Stimulated activated CD4-positive, alpha-beta T cell treated with anti-CD3 and anti-CD28 coated beads, TNF-alpha, amount 100 ng/mL, for 4 hours (primary cell): ENCODE measurements around the gene LRG1.

Experiments
- DNase-seq, 3 experiments: peaks; one replicate each; pipeline ENCODE4 v3.0.0-alpha.2; 2020; ENCODE audit warnings: low read depth in 3 of 3

Gene LRG1

DNA sequence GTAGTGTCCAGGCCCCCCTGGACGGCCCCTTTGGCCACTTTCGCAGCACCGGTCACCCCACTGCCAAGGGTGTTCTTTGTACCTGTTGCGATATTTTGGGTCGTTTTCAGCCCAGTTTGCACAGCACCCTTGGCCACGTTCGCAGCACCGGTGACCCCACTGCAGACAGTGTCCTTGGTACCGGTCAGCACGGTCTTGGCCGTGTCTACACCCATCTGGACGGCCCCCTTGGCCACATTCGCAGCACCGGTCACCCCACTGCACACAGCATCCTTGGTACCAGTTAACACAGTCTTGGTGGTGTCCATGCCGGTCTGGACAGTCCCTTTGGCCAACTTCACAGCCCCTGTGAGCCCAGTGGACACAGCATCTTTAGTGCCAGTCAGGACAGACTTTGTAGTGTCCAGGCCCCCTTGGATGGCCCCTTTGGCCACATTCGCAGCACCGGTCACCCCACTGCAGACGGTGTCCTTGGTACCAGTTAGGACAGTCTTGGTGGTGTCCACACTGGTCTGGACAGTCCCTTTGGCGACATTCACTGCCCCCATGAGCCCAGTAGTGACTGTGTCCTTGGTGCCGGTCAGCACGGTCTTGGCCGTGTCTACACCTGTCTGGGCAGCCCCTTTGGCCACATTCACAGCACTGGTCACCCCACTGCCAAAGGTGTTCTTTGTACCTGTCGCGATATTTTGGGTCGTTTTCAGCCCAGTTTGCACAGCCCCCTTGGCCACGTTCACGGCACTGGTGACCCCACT, 28.4 kb downstream of the LRG1 start:
- DNase-seq, result no peak

DNA sequence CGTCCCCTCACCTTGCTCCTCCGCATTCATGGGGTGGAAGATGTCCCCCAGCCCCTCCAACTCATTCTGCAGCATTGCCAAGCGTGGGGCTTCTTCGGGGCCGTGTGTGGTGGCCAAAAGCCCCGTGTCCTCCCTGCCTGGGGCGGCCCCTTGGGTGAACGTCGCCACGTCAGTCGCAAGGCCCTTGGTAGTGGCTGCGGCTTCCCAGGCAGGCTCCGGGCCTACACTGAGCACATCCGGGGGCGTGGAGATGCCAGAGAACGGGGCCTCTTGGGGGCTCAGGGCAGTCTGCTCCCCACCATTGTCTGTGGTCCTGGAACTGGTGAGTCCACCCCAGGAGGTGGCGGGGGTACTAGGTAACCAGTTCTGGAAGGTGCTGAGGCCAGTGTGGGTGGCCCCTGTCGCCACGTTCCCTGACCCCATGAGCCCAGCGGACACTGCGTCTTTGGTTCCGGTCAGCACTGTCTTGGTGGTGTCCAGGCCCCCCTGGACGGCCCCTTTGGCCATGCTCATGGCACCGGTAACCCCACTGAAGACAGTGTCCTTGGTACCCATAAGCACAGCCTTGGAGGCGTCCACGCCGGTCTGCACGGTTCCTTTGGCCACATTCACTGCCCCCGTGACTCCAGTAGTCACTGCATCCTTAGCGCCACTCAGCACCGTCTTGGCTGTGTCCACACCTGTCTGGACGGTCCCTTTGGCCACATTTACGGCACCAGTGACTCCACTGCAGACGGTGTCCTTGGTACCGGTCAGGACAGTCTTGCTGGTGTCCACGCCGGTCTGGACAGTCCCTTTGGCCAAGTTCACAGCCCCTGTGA, 29.2 kb downstream of the LRG1 start:
- no peak for DNase-seq

DNA sequence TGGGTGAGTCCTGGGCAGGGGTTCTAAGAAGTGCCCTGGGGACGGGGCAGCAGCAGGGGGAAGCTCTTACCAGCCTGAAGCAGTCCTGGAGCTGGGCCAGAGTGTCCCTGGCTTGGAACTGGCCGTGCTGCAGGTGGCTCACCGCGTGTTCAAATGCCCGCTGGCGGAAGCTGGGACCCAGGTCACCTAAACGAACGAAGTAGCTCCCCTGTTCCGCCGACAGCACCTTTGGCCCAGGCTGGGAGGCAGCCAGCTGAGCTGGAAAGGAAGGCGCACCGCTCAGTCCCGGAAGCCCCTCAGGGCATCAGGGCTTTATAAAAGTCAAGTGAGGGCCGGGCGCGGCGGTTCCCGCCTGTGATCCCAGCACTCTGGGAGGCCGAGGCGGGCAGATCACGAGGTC, 31.1 kb downstream of the LRG1 start:
- DNase-seq, result no peak

DNA sequence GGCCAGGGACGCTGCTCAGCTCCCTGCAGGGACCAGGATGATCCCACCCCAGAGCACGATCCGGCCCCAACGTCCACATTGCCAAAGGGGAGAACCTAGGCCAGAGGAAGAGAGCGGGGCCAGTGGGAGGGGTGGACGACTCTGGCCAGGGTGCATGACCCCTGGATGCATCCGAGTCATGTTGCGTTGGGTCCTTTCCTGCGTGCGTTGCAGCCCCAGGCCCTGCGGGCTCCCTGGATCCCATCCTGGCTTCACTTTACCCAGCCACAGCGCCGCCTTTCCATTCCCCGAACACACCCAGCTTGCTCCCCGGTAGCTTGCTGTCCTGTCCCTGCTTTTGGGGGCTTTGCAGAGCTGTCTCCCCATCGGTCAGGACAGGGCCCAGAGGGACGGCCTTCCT, 32.0 kb downstream of the LRG1 start:
- DNase-seq, result no peak

DNA sequence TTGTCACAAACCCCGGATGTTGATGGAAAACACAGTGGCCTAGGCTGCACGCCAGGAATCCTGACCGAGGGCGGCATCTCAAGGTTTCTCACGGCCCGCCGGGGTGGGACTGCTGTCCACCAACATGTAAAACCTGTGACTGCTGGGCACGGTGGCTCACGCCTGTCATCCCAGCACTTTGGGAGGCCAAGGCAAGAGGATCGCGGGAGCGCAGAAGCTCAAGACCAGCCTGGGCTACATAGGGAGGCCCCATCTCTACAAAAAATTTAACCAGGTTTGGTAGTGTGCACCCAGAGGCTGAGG, 32.7 kb downstream of the LRG1 start:
- no peak for DNase-seq

DNA sequence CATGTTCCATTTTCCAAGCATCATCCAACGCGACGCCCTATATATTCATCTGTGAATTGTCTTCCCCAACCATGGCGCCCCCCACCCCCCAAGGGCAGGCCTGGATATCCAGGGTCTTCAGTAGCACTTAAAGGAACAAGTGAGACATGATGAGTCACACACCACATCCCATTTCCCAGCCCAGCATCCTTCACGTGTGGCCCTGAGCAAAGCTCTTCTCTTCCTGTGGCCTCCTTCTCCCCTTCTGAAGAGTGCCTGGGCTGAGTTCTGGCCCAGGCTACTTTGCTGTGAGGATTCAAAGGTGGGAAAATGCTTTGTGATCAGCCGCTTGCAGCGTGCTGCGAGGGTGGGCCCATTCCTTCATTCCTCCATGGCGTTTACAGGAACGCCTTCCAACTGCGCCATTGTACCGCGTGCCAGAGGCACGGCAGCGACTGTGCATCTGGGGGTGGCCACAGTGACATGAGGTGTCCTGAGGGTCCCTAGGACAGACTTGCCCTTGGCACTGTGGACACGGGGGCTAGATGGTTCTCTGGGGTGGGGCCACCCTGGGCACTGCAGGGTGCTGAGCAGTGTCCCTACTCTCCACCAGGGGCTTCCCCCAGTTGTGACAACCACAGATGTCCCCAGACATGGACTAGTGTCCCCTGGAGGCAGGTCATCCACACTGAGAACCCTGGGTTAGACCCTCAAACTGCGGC, 33.2 kb downstream of the LRG1 start:
- no peak for DNase-seq

DNA sequence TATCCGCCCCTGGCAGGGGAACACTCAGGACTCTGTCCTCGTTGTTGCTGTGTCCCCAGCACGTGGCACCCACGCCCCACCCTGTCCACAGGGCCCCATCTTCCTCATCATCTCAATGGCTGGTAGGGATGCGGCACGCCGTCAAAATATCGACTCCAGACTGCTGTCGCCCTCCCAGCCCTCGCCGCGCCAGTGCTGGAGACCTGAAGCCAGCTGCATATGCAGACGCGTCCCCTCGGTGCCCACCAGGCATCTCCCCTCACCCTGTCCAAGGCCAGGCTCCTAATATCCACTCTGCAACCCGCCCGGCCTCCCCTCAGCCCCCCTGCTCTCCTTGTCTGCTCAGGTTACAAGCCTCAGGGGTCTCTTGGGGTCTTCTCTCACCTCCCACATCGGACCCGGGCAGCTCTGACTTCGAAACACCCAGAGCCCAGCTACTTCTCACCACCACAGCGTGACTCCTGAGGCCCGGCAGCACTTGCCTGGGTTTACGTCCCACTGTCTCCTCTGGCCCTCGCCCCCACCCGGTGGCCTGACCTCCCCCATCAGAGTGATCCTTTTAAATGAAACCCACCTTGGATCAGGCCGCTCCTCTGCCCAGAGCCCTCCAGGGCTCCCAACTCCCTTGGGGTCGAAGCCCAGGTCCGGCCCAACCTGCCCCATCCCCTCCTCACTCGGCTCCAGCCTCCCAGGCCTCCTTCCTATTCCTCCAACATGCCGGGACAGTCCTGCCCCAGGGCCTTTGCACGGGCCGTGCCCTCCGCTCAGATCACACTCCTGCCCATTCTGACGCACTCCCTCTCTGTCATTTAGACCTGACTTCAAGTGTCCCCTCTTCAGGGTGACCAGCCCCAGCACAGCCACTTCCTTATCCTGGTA, 34.0 kb downstream of the LRG1 start:
- no peak for DNase-seq

DNA sequence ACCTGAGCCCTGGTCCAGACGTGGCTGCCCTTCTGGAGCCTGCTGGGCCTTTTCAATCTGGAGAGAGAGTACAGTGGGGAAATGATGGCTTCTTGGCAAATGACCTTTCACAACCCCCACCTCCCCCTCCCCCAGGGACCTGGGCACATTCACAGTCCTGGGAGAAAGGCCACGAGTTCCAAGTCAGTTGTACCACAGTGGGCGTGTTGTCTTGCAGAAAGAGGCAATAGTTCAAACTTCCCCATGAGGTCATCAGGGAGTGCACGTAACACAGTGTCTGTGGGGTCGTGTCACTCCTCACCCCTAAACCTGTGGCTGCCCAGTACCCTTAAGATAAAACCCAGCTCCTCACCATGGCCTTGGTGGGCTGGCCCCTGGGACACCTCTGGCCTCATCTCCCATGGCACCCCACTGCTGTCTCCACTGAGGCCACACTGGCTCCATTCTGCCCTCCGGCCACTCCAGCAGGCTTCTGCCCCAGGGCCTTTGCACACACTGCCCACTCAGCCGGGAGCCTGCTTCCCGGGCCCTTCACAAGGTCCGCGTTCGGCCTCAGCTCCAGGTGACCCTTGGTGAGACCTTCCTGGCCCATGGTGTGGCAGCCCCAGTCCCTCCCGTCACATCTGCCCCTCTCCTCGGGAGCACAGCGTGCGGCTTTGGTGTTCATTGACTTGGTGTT, 34.8 kb downstream of the LRG1 start:
- DNase-seq, result no peak

DNA sequence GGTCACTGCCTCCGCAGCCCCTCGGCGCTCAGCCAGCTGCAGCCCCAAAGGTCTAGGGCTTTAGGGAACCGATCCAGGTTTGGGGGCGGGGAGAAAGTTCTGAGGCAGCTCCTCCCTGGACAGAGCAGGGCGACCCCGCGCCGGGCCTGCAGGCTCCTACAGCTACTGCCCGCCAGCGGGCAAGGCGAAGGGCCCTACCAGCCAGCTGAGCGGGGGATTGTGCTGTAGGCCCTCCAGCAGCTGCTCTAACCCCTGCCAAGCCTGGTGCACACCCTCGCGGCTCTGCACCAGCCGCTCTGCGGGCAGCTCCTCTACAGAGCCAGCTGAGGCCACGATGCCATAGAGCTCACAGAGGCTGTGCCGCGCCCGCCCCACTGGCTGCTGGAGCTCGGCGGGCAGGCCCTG, 35.5 kb downstream of the LRG1 start:
- no peak for DNase-seq

DNA sequence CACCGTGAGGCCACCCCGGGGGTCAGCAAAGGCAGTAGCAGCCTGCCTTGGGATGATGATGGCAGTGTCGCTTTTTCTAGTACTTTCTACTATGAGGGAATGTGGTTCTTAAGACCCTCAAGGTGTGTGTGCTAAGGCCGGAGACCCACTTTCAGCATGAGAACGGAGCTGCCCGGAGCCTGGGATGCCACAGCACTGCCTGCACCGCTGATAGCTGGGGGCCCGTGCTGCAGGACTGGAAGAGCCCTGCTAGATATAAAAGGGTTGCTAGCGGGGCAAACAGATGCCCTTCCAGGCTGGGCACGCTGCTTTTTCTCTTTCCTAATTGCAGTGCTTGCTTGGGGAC, 36.0 kb downstream of the LRG1 start:
- DNase-seq, result no peak

DNA sequence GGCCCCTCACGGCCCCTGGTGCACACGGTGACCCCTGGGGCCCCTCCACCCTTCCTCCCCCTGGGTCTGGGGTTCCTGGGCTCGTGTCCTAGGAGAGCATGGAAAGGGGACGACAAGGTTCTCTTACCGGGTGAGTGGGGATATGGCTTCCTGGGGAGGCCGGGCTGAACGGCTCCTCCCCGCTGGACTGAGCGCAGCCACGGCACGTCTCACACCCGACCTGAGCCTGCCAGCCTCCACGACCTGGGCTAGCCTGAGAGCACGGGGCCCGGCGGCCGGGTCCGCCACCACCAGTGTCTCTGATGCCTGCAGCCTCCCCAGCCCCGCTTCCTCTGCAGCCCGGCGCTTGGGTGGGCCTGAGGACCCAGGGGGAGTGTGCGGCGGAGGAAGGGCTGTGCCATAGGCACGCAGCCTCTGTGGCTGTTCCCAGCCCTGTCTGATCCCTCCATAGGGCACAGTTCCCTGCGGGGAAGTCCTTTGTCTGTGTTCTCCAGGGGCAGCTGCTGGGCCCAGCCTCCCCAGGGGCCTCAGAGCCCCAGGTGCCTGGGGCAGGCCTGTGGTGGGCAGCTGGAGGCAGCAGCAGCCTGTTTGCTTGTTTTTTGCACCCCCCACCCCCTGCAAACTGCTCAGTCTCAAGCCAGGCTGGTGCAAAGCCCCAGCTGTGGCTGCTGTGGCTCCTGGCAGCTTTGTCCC, 36.6 kb downstream of the LRG1 start:
- no peak for DNase-seq

DNA sequence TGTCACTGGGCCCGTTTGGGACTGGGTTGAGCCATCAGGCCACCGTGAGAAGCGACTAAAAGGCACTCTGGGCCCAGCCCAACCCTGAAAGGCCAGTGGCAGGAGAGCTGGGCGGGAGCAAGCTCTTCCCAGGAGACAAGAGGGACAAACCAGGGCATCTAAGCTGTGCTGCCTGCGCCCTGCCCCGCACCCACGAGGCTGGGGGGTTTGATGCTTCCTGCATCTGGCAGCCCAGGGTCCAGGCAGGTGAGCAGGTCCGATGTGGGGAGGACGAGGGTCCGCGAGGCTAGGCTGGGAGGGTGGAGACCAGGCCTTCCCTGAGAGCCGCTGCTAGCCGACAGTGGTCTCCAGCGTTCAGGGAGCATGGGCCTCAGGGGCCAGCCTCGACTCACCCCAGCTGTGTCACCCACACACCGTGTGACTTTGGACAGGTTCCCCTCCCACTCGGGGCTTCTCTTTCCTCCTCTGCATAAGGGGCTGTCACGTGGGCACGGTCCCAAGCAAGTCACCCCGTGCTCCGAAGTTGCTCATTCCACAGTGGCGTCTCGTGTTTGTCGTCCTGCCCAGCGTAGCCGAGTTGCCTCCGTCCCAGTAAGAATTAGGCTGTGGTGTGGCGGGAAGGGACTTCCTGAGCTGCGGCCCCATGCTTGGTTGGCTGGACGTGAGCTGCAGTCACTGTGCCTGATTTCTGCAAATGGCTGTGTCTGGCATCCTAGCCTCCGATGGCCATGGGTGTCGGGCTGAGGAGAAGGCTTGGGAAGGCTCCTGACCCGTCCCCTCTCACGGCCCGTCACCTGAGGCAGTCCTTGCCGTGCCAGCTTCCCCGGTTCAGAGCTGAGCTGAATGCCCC, 37.3 kb downstream of the LRG1 start:
- no peak for DNase-seq

DNA sequence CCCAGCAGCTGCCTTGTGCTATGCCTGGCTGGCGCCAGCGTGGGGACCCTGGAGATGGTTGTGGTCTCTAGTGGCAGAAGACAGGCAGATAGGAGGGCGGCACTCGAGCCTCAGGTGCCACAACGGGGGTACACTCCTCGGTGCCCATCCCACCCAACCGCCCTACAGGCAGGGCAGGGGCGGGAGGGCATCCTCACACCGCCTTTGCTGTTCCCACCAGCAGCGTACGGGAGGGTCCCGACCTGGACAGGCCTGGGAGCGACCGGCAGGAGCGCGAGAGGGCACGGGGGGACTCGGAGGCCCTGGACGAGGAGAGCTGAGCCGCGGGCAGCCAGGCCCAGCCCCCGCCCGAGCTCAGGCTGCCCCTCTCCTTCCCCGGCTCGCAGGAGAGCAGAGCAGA, 38.1 kb downstream of the LRG1 start:
- DNase-seq, result no peak

DNA sequence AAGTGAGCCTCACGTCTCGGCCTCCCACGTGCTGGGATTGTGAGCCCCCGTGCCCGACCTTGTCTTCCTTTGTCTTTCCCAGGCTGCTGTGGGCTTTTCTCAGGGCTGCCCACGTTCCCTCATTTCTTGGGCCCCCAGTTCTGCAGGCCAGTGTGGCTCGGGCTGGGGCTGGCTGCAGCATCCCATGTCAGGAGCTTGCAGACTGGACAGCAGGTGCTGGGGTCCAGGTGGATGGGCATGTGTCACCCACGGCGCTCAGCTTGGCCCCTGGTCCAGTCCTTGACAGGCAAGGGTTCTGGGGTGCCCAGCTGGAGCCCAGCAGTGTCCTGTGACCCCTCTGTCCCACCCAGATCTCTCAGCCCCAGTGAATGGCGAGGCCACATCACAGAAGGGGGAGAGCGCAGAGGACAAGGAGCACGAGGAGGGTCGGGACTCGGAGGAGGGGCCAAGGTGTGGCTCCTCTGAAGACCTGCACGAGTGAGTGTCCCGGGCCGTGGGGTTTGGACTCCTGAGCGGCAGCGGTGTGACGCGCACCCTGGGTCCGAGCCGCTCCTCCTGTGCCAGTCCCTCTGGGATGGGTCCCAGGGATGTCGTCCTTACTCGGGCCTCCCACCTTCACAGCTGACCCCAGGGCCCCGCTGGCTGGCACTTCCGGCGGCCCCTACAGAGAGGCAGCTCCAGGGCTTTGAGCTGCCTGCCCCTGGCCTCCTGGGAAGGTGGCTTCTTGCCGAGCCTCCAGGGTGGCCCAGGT, 38.8 kb downstream of the LRG1 start:
- DNase-seq, result no peak

DNA sequence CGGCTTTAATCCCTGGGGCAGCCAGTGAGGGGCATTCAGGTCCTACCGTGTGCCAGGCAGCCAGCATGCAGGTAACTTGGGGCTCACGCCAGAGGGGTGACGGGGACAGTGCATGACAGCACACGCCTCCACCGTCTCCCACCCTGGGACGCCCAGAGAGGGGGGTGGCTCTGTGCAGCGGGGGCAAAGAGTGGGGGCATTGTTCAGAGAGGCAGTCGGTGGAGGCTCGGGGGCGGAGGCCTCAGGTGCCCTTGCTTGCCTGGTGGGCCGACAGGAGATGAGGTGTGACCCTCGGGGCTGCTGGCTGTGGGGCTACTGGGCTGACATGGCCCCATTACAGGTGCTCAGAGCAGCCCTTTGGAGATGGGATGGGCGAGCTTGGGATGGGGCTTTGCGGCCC, 40.0 kb downstream of the LRG1 start:
- DNase-seq, result no peak

DNA sequence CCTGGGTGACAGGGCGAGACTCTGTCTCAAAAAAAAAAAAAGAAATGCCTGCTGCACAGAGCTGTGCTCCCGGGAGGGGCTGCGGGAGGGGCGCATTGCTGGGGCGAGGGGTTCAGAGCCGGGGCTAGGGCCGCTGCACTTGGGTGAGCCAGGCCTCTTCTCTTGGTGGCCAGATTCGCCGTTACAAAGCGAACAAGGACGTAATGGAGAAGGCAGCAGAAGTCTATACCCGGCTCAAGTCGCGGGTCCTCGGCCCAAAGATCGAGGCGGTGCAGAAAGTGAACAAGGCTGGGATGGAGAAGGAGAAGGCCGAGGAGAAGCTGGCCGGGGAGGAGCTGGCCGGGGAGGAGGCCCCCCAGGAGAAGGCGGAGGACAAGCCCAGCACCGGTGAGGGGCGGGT, 40.5 kb downstream of the LRG1 start:
- DNase-seq, result no peak

DNA sequence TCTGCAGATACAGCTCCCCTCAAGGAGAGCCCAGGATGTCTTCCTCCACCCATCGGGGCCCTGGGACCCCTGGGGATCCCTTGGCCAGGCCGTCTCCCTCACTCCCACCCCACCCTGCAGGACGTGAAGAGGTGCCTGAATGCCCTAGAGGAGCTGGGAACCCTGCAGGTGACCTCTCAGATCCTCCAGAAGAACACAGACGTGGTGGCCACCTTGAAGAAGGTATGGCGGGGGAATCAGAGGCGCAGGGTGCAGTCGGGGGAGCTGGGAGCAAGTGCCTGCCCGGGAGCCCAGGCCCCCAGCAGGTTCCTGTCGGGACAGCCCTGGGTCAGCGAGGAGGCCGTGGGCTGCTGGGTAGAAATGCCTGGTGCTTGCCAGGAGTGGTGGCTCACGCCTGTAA, 41.1 kb downstream of the LRG1 start:
- no peak for DNase-seq

DNA sequence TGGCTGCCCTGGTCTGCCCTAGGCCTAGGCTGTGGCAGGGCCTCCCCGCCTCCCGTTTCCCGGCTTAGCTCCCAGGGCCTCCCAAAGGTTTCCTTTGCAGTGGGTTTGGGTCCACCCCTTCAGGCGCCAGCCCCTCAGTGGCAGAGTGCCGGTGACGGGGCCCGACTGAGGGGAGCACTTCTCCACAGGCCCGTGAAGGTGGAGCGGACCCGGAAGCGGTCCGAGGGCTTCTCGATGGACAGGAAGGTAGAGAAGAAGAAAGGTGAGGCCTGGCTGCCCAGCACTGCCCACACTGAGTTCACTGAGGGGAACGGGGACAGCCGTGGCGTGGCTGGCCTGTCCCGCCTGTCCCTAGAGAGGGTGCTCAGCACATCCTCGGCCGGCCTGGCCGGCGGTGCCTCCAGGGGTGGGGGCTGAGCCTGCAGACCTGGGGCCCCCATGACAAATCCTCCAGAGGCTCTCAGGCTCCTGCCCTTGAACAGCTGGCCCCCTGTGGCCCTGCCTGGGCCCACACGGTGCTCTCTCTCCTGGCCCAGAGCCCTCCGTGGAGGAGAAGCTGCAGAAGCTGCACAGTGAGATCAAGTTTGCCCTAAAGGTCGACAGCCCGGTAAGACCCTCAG, 42.0 kb downstream of the LRG1 start:
- DNase-seq, result no peak

DNA sequence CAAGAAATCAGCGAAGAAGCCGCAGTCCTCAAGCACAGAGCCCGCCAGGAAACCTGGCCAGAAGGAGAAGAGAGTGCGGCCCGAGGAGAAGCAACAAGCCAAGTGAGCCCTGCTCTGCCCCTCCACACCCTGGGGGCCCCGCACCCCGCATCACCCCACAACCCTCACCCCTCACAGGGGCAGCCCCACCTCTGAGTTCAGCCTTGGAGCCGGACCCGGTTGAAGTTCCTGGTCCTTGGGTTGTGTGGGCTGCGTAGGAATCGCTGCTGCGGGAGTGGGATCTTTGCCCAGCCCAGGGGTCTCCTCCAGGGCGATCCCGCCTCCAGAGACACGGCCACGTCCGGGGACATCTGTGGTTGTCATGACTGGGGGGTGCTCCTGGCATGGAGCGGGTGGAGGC, 43.5 kb downstream of the LRG1 start:
- DNase-seq, result no peak
